Embryonic facial prominence (tissue), 1 donor: ENCODE measurements around the gene NYAP2.

Experiments used
- DNase-seq: peaks from one replicate; pipeline ENCODE4 v3.0.0-alpha.2; 2016; ENCODE audit errors: extremely low spot score

Gene NYAP2

GRCh38 chr2:225484751-225485150 is 85.2 kb downstream of the NYAP2 start:
- DNase-seq: no peak

- no peak for DNase-seq
Observed at GRCh38 chr2:225486236-225486635, 86.7 kb downstream of the NYAP2 start.

- DNase-seq: no peak
Observed at GRCh38 chr2:225487878-225488416, 88.4 kb downstream of the NYAP2 start.

GRCh38 chr2:225488743-225489142 is 89.2 kb downstream of the NYAP2 start:
- no peak for DNase-seq

- no peak for DNase-seq
Observed at GRCh38 chr2:225493420-225494099, 94.0 kb downstream of the NYAP2 start.

- DNase-seq: no peak
Observed at GRCh38 chr2:225494100-225494459, 94.6 kb downstream of the NYAP2 start.

- no peak for DNase-seq
Observed at GRCh38 chr2:225495706-225496105, 96.2 kb downstream of the NYAP2 start.

GRCh38 chr2:225496568-225496967 is 97.1 kb downstream of the NYAP2 start:
- no peak for DNase-seq

- no peak for DNase-seq
Observed at GRCh38 chr2:225497166-225497565, 97.7 kb downstream of the NYAP2 start.

- DNase-seq: no peak
Observed at GRCh38 chr2:225501022-225501421, 101.5 kb downstream of the NYAP2 start.

- DNase-seq: peak; percentile 70
Observed at GRCh38 chr2:225502971-225503370, 103.5 kb downstream of the NYAP2 start.

- no peak for DNase-seq
Observed at GRCh38 chr2:225510796-225511195, 111.3 kb downstream of the NYAP2 start.

- DNase-seq: no peak
Observed at GRCh38 chr2:225512469-225512868, 113.0 kb downstream of the NYAP2 start.

GRCh38 chr2:225512876-225513540 is 113.5 kb downstream of the NYAP2 start:
- no peak for DNase-seq

GRCh38 chr2:225515033-225515432 is 115.5 kb downstream of the NYAP2 start:
- no peak for DNase-seq

- no peak for DNase-seq
Observed at GRCh38 chr2:225526760-225527390, 127.4 kb downstream of the NYAP2 start.

GRCh38 chr2:225531559-225531958 is 132.0 kb downstream of the NYAP2 start:
- DNase-seq: no peak

GRCh38 chr2:225532096-225532495 is 132.6 kb downstream of the NYAP2 start:
- no peak for DNase-seq

- DNase-seq: no peak
Observed at GRCh38 chr2:225534037-225534436, 134.5 kb downstream of the NYAP2 start.

GRCh38 chr2:225534697-225535096 is 135.2 kb downstream of the NYAP2 start:
- no peak for DNase-seq

GRCh38 chr2:225536036-225536435 is 136.5 kb downstream of the NYAP2 start:
- DNase-seq: no peak

- DNase-seq: no peak
Observed at GRCh38 chr2:225543626-225544025, 144.1 kb downstream of the NYAP2 start.

- no peak for DNase-seq
Observed at GRCh38 chr2:225556461-225556860, 157.0 kb downstream of the NYAP2 start.
